ENCODE results near the gene LETMD1.

- no peak for TF ChIP-seq CTCF (IDR thresholded peaks at IDR 0.05)
- no peak for TF ChIP-seq POLR2A (IDR thresholded peaks at IDR 0.05)
Measured at GRCh38 chr12:51071663-51072062, 23.5 kb downstream of the LETMD1 start.

Measured in right lobe of liver (tissue), 4 donors.